GM18951 (cell line): Measurements from ENCODE around the gene SLC37A3.
"Not testable (repeated sequence)": the region's sequence is repeated elsewhere in the genome, so short reads cannot be mapped to it uniquely, and the experiment has no call there.

Experiments used
- POLR2A ChIP-seq: IDR thresholded peaks from 4 replicates; pipeline ENCODE4 v1.6.1; 2011; ENCODE audit warnings: mild to moderate bottlenecking; ENCODE audit not compliant: insufficient read length, insufficient read depth; ENCODE audit errors: extremely low read depth
- in situ Hi-C: fragments of 300-500 bp; cut with MboI; formaldehyde crosslinking; loops from one replicate; pipeline ENCODE4 v1.12.0; 2022; ENCODE audit warnings: low sequenced_read_pairs, mixed read lengths, inconsistent platforms; ENCODE audit not compliant: unreplicated experiment

SLC37A3 gene, protein sequence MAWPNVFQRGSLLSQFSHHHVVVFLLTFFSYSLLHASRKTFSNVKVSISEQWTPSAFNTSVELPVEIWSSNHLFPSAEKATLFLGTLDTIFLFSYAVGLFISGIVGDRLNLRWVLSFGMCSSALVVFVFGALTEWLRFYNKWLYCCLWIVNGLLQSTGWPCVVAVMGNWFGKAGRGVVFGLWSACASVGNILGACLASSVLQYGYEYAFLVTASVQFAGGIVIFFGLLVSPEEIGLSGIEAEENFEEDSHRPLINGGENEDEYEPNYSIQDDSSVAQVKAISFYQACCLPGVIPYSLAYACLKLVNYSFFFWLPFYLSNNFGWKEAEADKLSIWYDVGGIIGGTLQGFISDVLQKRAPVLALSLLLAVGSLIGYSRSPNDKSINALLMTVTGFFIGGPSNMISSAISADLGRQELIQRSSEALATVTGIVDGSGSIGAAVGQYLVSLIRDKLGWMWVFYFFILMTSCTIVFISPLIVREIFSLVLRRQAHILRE

DNA sequence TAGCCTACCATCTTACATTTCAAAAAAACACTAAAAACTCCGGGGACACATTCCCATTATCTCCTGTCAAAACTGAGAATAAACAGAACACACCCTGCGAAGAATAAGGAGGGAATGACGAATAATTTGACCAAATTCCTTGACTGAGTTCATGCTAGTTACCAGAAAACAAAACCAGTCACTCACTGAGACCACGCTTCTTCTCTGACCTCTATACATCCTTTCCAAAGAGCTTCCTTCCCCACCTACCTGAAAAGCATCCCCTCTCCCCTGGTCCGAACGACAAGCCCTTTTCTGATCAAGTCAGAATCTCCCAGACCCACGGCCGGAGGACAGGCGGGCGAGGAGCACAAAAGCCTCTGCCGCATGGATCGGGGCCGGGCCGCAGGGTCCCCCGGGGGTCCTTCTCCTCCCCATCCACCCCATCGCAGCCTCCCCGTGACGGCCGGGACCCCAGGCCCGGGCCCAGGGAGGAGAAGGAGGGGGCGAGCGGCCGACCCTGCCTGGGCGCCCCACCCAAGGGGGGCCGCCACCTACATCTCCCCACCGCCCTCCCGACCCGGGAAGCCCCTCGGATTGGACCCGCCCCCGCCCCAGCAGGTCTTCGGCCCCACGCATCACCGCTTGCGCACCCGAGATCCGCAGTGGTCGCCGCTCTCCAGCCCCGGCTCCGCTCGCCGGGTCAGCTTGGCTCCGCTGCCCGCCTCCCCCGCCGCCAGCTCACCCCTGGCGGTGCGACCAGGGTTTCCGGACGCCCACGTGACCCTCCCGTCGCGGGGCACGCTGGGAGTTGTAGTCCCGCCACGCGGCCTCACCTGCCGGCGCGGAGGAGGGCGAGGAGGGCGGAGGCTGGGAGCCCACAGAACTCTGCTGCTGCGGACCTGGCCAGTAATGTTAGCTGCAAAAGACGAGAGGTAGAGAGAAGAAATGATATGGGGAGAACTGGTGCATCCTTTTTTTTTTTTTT is at the start of gene SLC37A3:
SLC37A3 (minus strand) TSS at position 747 of the 967 bp plus-strand sequence. CDS start 16,004 bp downstream, outside the sequence.
- TF ChIP-seq POLR2A: peak; percentile 73
- in situ Hi-C loops: no loop called here

DNA sequence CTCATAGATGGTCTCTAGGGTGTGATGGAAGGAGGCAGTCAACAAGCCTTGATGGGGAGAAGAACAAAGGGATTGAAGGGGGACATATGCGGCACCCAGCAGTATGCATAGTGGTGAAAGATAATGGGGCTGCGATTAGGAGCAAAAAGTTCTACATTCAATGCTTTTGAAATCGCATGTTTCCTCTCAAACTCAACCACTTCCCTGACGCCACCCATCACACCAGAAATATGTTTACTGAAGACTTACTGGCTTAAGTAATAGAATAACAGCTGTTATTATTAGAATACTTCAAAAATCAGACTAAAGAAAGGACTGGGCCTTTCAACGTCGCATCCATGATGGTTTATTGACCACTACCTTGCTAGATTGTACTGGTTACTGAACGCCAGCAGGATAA is 49.5 kb upstream of the SLC37A3 start:
- in situ Hi-C loops: no loop called here

DNA sequence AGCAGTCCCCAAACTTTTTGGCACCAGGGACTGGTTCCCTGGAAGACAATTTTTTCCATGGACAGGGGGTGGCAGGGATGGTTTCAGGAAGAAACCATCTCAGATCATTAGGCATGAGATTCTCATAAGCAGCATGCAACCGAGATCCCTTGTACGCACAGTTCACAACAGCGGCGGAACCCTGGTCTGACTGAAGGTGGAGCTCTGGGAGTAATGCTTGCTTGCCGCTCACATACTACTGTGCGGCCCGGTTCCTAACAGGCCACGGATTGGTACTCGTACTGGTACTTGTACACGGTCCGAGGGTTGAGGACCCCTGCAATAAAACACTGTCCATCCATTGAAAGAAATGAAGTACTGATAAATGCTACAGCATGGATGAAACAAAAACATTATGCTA is 48.1 kb upstream of the SLC37A3 start:
- in situ Hi-C loops: no loop called here
- TF ChIP-seq POLR2A: no peak

More for the DNA sequence above, 49.5 kb upstream of the SLC37A3 start:
- TF ChIP-seq POLR2A: no peak

DNA sequence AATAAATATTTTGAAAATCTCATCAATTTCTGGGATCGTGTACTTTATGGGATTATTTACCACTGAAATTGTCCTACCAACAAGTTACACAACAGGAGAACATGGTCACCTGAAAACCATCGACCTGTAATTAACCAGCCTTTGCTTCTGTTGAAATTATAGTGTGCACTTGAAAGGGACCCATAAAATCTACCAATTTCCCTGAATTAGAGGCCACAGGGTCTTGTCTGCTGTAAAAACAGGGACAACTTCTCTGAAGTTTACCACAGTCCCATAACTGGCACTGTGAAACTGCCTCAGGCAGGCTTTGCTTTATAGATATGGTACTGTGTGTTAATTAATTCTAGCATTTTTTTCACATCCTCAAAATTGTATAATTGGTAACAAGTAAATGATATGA is 43.2 kb upstream of the SLC37A3 start:
- in situ Hi-C loops: no loop called here
- TF ChIP-seq POLR2A: no peak

DNA sequence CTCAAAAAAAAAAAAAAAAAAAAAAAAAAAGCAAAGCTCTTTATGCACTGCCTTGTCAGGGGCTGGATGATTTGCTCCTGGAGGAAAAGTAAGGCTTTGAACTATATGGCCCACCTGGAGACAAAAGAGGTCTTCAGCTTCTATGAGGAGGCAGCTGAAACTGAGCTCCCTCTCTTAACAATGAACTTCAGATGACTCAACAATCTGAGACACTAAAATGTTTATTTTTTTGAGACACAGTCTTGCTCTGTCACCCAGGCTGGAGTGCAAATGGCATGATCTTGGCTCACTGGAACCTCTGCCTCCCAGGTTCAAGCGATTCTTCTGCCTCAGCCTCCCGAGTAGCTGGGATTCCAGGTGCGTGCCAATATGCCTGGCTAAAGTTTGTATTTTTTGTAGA is 42.3 kb upstream of the SLC37A3 start:
- in situ Hi-C loops: no loop called here

DNA sequence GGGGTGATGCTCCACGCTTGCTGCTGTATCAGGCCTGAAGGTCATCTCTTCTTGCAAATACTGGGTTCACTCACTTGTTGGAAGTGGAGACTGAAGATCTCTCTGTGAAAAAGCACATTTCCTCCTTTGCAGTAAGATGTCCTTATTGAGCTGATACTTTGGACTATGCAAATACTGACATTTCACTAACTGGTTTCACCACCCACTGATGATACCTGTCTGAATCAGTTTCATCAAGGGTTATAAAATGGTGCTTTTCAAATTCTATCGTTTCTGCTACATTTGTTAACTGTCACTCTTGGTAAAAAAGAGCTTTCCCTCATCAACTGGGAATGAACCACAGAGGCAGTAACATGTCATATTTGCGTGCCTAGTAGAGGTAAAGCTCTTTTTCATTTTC is 41.0 kb upstream of the SLC37A3 start:
- no peak for TF ChIP-seq POLR2A
- in situ Hi-C loops: no loop called here

More for the DNA sequence above, 42.3 kb upstream of the SLC37A3 start:
- TF ChIP-seq POLR2A: no peak

DNA sequence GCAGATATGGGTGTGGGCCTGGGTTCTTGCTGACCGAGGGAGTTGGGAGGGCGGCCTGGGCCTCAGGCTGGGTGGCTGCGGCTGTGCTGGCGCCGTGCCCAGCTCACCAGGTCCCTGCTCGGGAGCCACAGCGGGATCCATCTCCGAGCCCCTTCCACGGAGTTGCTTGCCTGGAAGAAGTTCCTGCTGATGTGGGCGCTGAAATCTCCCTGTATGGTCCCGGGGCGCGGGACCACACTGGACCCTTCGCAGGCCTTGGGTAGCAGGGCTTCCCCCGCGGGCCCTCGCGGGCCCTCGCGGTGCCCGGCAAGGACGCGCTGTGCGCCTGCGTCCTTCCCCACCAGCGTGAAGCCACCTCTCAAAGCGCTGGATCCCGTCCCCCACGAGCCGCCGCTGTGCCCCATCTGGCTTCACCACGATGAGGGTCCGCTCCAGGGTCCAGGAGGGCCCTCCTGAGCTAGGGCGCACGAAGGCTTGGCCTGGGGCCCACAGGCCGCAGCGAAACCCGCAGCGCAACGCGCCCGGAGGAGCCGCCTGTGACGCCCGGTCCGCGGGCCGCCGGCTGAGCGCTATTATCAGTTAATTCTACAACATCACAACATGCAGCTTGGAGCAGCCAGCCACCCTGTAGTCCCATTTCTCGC is 37.0 kb upstream of the SLC37A3 start:
- no peak for TF ChIP-seq POLR2A
- in situ Hi-C loops: no loop called here

DNA sequence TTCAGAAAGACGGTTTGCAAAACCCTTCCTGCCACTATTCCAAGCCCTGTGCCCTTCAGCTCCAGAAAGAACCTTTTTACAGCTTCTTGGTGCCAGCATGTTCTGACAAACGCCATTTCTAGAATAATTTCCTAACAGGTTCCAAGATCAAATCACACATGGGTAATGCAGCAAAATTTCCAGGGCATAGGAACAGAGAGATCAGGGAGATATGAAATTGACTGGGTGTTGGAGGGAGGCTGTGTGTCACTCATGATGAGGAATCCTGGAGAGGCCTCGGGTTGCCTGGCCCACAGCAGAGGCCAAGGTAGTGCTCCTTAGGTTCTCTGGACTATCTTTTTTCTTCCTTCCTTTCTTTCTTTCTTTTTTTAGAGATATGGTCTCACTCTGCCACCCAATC is 35.1 kb upstream of the SLC37A3 start:
- TF ChIP-seq POLR2A: no peak
- in situ Hi-C loops: no loop called here

DNA sequence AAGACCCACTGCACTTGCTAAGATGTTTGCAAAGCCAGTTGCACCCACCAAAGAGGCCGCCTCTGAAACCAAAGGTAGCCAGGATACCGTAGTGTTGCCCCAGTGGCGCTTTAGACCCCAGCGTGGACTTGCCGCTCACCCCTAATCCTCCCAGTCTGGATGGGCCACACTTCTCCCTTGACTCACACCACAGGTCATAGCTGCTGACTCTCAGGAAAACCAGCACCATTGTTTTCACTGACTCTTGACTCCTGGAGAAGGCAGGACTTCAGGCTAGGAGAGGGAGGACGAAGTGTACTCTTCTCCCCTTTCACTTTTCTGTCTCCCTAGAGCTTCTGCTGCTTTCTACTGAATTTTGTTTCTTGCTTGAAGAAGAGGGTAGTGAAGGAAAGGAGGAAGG is 27.8 kb upstream of the SLC37A3 start:
- in situ Hi-C loops: no loop called here
- no peak for TF ChIP-seq POLR2A

DNA sequence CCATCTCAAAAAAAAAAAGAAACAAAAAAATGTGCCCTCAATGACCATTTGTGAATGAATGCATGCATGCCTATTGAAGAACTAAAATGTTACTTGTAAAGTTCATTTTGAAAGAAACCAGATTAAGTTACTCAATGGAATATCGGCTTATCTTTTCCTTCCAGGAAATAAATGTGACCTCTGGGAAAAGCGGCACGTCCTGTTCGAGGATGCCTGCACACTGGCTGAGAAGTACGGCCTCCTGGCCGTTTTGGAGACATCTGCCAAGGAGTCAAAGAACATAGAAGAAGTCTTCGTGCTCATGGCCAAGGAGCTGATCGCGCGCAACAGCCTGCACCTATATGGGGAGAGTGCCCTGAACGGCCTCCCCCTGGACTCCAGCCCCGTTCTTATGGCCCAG is 27.4 kb upstream of the SLC37A3 start:
- in situ Hi-C loops: no loop called here
- no peak for TF ChIP-seq POLR2A

DNA sequence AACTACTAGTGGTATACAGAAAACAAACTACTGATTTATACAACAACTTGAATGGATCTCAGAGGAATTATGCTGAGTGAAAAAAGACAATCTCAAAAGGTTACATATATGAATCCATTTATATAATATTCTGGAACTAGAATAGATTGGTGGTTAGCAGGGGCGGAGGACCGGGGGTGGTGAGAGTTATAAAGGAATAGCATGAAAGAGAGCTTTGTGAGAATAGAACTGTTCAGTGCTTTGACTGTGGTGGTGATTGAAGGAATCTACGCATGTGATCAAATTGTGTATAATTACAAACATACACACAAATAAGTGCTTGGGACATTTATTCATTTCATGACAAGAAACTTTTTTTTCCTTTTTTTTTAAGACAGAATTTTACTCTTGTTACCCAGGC is 25.2 kb upstream of the SLC37A3 start:
- in situ Hi-C loops: no loop called here
- TF ChIP-seq POLR2A: no peak

DNA sequence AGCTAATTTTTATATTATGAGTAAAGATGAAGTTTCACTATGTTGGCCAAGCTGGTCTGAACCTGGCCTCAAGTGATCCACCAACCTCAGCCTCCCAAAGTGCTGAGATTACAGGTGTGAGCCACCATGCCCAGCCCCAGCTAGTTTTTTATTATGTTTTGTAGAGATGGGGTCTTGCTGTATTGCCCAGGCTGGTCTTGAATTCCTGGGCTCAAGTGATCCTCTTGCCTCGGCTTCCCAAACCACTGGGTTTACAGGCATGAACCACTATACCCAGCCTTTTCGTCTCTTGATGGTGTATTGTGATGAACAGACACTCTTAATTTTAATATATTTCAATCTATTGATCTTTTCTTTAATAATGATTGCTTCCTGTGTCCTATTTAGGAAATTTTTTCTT is 23.2 kb upstream of the SLC37A3 start:
- in situ Hi-C loops: no loop called here
- TF ChIP-seq POLR2A: no peak

DNA sequence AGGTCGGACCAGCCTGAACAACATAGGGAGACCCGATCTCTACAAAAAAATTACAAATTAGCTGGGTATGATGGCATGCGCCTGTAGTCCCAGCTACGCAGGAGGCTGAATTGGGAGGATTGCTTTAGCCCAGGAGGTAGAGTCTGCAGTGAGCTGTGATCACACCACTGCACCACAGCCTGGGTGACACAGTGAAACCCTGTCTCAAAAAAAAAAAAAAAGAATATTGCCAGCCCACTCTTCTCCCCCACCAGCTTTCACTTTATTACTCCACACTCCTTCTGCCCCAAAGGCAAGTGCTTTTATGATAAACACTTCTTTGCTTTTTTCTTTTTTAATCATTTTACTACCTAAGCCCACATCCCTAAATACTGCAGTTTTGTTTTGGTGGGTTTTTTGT is 20.3 kb upstream of the SLC37A3 start:
- TF ChIP-seq POLR2A: no peak
- in situ Hi-C loops: no loop called here

DNA sequence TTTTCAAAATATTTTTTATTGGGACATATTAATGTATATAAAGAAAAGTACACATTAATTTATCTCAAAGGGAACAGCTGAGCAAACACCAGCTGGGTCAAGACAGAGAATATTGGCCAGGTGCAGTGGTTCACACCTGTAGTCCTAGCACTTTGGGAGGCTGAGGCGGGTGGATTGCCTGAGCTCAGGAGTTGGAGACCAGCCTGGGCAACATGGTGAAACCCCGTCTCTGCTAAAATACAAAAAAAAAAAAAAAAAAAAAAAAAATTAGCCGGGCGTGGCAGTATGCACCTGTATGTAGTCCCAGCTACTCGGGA is 19.8 kb upstream of the SLC37A3 start:
- in situ Hi-C loops: not testable (repeated sequence)
